Mesenteric fat pad (tissue), 1 donor: Measurements from ENCODE around the gene MCRIP1. TPM values are rescaled to one million over a fixed set of nuclear protein-coding genes. Genes with fewer than 3 reads are reported as not detected.
A peak's percentile ranks its signal among the peaks of the same experiment; 100 is the strongest.

Experiments
- DNase-seq: peaks from one replicate; pipeline ENCODE4 v3.0.0-alpha.2; 2020; ENCODE audit warnings: low spot score
- long read RNA-seq: library from polyadenylated mRNA; unstranded; transcript quantifications from one replicate; pipeline ENCODE4 v2.0.0, GENCODE V29; 2020
- total RNA-seq: library from RNA; stranded (reverse); fragmentation: NEBNext Ultra II Directional; extraction: Animal tissue kit (Norgen Biotek cat#: 25700); gene quantifications from one replicate; pipeline ENCODE4 v1.2.1, GENCODE V29; 2021
- donor health status: DM: yes; HTN: yes; CAD: no.

MCRIP1 gene, protein sequence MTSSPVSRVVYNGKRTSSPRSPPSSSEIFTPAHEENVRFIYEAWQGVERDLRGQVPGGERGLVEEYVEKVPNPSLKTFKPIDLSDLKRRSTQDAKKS
- total RNA-seq, result 63.2 TPM
- long read RNA-seq, transcript MCRIP1-201 (5 exons, 1,209 nt), result major isoform, 83 of 126 reads
- long read RNA-seq, transcript MCRIP1-203 (6 exons, 925 nt), result minor isoform, 7 of 126 reads
- long read RNA-seq, transcript MCRIP1-207 (4 exons, 2,775 nt), result minor isoform, 9 of 126 reads
- long read RNA-seq, partial matches to known transcripts, result 3 of 126 reads
- long read RNA-seq, other reads (novel, unspliced or antisense), result 13 of 126 reads

DNA sequence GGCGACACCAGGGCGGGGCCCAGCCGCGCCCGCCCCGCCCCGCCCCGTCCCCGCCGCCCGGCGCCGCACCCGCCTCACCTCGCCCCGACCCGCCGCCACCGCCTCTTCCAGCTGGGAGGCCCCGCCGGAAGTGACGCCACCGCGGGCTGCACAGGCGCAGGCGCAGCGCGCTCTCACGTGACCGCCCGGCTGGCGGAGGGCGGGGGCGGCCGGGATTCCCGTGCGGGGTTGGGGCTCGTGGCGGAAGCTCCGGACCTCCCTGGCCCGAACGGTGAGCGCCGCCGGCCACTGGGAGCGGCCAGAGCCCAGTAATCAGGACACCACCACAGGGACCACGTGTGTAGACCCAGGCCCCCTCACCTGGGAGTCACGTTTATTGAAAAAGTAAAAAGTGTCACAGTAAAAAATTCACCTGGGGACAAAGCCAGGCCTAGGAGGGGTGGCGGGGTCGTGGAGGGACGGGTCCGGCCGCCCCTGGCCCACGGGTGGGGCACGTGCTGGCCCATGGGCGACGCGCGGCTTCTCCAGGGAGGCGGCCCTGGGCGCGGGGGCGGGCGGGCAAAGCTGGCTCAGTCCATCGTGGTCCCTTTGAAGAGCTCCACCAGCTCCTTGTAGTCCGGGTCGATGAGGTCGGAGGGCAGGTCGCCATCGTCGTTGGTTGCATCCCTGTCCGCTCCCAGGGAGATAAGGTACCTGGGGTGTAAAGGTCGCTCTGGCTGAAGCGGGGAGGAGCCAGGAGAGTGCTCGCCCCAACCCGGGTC lies at the start of gene MCRIP1:
Gene MCRIP1, minus strand, starts transcription at position 132 of the 761 bp plus-strand sequence. CDS start 8,785 bp downstream, outside the sequence.
- DNase-seq, result peak; percentile 100

GRCh38 chr17:81879121-81879520 lies 46.0 kb upstream of the MCRIP1 start:
- no peak for DNase-seq

DNA sequence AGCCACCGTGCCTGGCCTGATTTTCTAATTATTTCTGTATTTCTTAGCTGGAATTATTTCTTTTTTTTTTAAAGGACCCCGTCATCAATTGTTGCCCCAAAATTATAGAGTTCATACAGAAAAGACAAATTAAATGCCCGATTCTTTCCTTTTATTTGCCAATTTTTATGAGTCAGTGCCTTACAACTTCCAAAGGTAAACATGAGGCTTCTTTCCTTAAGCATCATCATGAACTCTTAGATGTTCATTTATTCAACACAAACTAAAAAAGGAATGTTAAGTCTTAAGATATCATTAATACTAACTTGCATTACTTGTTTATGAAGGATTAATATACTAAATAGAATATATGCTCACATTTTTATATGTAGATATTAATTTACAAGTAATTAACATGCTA lies 45.2 kb upstream of the MCRIP1 start:
- no peak for DNase-seq

DNA sequence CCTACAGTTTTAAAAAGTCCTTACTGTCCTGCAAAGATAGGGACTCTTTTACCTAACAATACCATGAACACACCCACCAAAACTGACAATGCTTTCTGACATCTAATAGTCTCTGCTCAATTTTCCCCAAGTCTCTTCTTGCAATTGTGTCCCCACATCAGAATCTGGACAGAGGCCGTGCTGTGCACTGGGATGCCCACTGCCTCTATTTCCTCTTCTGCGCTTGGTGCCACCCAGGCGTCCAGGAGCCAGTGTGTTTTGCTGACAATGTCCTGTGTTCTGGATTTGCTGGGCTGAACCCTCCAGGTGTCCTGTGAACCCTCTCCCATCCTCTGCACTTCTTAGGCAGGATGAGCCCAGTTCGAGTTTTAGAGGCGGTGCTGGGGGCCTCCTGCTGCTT lies 44.5 kb upstream of the MCRIP1 start:
- DNase-seq, result no peak

GRCh38 chr17:81871387-81872230 lies 38.5 kb upstream of the MCRIP1 start:
- DNase-seq, result peak; percentile 99

- DNase-seq, result no peak
Observed at GRCh38 chr17:81870981-81871386, 37.9 kb upstream of the MCRIP1 start, which contains the start of gene ARHGDIA. Gene ARHGDIA (minus strand): TSS chr17:81871337. CDS start chr17:81869930, 1,407 bp downstream.

- no peak for DNase-seq
Observed at GRCh38 chr17:81870131-81870980, 37.3 kb upstream of the MCRIP1 start.

GRCh38 chr17:81869221-81870130 lies 36.4 kb upstream of the MCRIP1 start:
- no peak for DNase-seq

- DNase-seq, result no peak
Observed at GRCh38 chr17:81868674-81869220, 35.7 kb upstream of the MCRIP1 start.

DNA sequence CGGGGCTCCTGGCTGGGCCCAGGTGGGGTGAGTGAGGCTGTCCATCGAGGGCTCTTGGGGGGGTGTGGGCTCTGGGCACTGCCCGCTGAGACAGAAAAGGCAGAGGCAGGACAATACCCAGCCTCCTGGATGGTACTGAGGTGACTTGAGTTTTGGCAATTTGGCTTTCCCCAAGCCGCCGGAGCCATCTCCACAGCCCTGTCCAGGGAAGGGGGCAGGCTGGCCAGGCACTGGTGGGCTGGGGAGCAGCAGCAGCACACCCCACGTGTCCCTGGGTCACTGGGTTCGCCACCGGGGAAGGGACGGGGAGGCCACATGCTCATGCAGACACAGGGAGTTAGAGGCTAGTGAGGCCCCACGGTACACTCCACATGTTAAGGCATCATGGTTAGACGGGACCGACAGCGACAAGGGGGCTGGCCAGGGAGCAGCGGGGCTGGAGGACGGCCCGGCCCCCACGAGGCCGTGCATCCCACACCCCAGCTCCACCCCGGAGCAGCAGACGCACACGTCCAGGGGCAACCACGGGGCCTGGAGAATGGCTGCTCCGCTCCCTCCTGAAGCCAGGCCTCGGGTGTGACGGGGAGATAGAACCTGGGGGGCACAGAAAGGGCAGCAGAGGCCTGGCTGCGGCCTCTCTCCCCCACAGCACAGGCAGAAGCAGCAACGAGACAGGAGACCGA lies 35.0 kb upstream of the MCRIP1 start:
- DNase-seq, result no peak

GRCh38 chr17:81867170-81867990 lies 34.3 kb upstream of the MCRIP1 start:
- no peak for DNase-seq

DNA sequence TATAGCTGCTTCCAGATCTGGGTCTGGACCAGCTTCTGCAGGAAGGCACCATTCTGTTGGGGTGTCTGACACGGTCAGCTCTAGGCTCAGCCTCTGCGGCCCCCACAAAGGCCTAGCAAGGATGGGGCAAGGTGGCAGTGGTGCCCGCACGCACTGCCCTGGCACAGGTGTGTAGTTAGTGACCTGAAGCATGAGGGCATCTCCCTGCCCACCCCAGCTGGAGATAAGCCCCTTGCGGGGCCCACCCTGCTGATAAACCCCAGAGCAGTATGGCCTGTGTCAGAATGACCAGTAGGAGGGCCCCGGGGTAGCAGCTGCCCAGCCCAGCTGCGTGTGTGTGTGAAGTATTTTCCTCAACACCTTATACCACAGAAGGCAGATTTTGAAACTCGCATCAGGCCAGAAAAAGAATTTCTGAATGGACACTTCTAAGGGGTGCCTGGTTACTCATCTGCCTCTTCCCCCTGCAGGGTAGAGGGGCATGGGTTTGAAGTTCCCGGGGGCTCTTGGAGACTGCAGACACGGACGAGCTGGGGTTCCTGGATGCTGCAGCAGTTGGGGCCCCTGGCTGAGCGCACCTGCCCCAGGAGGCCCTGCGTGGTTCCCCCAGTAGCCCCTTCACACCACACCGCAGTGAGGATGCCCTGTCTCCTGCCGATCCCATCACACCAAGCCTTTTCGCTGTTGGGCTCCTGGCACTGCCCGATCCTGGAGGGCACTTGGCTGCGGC lies 33.5 kb upstream of the MCRIP1 start:
- no peak for DNase-seq

GRCh38 chr17:81865733-81866439 lies 32.8 kb upstream of the MCRIP1 start:
- DNase-seq, result no peak

DNA sequence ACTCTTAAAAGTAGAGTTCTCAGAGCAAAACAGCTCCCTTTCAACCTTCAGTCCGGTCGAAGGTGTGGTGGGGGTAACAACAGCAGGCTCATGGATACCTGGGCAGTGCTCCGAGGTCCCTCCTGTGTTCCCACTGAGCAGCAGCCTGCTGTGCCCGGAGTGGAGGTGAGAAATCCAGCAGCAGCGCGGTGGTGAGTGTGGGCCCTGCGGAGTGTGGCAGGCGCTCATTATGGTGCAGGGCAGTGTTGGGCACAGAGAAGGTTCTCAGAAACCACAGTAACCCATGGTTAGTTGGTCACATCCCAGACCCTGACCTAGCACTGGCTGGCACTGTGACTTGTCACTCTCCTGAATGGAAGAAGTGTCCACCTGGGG lies 32.3 kb upstream of the MCRIP1 start:
- no peak for DNase-seq

DNA sequence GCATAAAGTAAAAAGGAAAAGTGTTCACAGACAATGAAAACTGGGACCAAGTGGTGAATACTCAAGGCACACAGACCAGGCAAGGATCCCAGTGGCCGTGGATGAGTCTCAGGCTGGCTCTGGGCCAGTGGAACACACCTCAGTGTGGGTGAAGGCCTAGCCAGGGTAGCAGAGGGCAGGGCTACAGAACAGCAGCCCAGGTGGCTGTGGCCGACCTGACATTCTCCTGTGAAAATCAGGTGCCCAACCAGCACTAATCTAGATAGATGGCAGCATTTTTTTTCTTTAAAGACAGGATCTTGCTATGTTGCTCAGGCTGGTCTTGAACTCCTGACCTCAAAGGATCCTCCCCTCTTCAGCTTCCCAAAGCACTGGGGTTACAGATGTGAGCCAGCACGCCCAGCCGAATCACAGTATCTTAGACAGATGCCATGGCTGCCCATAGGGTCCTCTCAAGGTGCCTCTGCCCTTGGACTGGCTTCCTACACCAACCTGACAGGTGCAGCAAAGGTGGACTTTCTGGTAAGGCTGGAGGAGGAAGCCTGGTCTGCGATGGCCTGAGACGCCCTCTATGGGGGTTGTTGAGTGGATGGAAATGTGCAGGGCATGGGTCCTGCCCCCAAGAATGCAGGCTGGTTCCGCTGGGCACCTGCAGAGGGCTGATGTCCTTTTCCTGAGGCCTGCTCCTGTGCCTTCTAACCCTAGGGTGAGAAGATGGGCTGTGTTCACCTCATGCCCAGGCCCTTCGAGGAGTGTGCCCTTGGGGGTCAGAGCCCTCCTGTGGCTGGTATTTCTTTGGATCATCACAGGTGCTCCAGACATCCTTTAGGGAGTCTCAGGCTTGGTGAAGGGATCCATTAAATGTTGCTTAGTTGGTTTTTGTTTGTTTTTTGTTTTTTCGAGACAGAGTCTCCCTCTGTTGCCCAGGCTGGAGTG lies 31.0 kb upstream of the MCRIP1 start:
- DNase-seq, result no peak
